ENCODE measurements around the gene ATXN7L3. TPM values are rescaled to one million over a fixed set of nuclear protein-coding genes. Genes with fewer than 3 reads are reported as not detected.

Gene ATXN7L3
- total RNA-seq, 2 donors from 2014 or later = 65.9 to 77.3 TPM

DNA sequence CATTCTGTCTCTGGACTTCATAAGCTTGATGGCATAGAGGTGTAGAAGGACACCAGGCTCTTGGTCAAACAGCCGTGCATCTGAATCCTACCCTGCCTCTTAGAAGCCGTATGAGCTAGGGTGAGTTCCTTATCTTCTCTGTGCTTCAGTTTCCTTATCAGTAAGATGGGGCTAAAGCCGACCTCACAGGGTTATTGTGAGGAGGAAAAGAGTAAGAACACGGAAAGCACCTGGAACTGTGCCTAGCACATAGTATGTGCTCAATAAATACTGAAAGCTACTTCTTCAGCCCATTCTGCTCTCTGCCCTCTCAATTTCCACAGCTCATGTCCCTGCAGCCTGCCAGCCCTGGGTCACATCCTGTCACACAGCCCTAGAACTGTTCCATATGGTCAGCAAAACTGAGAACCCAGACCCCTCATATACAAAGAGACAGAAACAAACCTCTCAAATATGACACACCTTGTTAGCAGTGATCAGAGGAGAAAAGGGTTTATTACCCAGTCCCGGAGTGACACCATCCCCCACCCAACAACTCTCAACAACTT lies 36.8 kb upstream of the ATXN7L3 start:
- H3K9me3 ChIP-seq = no peaks in the 10 kb centered on the region
- no peak for DNase-seq
- no peaks in the 10 kb centered on the region for H3K27me3 ChIP-seq
- intact Hi-C loops (cut with DNase I) = no loop called here
- no peaks in the 10 kb centered on the region for H3K36me3 ChIP-seq
- no peak overlapping the region for H3K27ac ChIP-seq
- no peaks in the 10 kb centered on the region for H3K4me1 ChIP-seq
- no peak overlapping the region for H3K9ac ChIP-seq (ENCODE audit: low read depth in 2 of 2, low read length in 2 of 2)
- no peak overlapping the region for H3K4me3 ChIP-seq
- no peak for TF ChIP-seq CTCF (IDR thresholded peaks at IDR 0.05)

- intact Hi-C loops (cut with DNase I) = no loop called here
- Histone ChIP-seq H3K4me1 (no peaks in the 10 kb centered on the region), H3K9ac (ENCODE audit: low read depth in 2 of 2, low read length in 2 of 2) (no peak overlapping the region), H3K27ac (no peak overlapping the region), H3K9me3 (no peaks in the 10 kb centered on the region), H3K4me3 (no peak overlapping the region), H3K36me3 (no peaks in the 10 kb centered on the region), H3K27me3 (no peaks in the 10 kb centered on the region)
- TF ChIP-seq CTCF (IDR thresholded peaks at IDR 0.05) = no peak
- DNase-seq = no peak
These were observed 35.9 kb upstream of the ATXN7L3 start for GRCh38 chr17:44235583-44235936.

- intact Hi-C loops (cut with DNase I) = no loop called here
- Histone ChIP-seq H3K27ac (no peak overlapping the region), H3K4me3 (no peak overlapping the region), H3K9me3 (no peaks in the 10 kb centered on the region), H3K4me1 (no peaks in the 10 kb centered on the region), H3K36me3 (no peaks in the 10 kb centered on the region), H3K9ac (ENCODE audit: low read depth in 2 of 2, low read length in 2 of 2) (no peak overlapping the region), H3K27me3 (no peaks in the 10 kb centered on the region)
- no peak for DNase-seq
- no peak for TF ChIP-seq CTCF (IDR thresholded peaks at IDR 0.05)
These were observed 33.9 kb upstream of the ATXN7L3 start for GRCh38 chr17:44233582-44233981.

DNA sequence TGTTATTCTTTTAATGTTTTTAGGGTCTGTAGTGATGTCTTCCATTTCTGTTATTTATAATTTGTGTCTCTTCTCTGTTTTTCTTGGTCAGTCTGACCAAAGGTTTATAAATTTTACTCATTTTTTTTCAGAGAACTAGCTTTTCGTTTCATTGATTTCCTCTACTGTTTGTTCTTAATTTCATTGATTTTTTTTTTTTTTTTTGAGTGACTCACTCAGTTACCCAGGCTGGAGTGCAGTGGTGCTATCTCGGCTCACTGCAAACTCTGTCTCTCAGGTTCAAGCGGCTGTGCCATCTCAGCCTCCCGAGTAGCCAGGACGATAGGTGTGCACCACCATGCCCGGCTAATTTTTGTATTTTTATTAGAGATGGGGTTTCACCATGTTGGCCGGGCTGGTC lies 32.4 kb upstream of the ATXN7L3 start:
- Histone ChIP-seq H3K4me1 (no peaks in the 10 kb centered on the region), H3K9ac (ENCODE audit: low read depth in 2 of 2, low read length in 2 of 2) (no peak overlapping the region)
- intact Hi-C loops (cut with DNase I) = no loop called here

GRCh38 chr17:44230140-44230539 lies 30.5 kb upstream of the ATXN7L3 start:
- Histone ChIP-seq H3K9ac (ENCODE audit: low read depth in 2 of 2, low read length in 2 of 2) (no peak overlapping the region), H3K4me1 (no peaks in the 10 kb centered on the region), H3K9me3 (no peaks in the 10 kb centered on the region), H3K4me3 (no peak overlapping the region), H3K36me3 (no peaks in the 10 kb centered on the region), H3K27ac (no peak overlapping the region), H3K27me3 (no peaks in the 10 kb centered on the region)
- DNase-seq = no peak
- TF ChIP-seq CTCF (IDR thresholded peaks at IDR 0.05) = no peak
- intact Hi-C loops (cut with DNase I) = no loop called here

More for the DNA sequence above, 32.4 kb upstream of the ATXN7L3 start:
- no peaks in the 10 kb centered on the region for H3K27me3 ChIP-seq
- no peak overlapping the region for H3K4me3 ChIP-seq
- no peaks in the 10 kb centered on the region for H3K9me3 ChIP-seq
- DNase-seq = no peak
- TF ChIP-seq CTCF (IDR thresholded peaks at IDR 0.05) = no peak
- no peak overlapping the region for H3K27ac ChIP-seq
- no peaks in the 10 kb centered on the region for H3K36me3 ChIP-seq
